AG10803 (cell line): ENCODE data around the gene YBX2.

Source experiments
- DNase-seq: peaks from one replicate; pipeline ENCODE4 v3.0.0; 2010; ENCODE audit warnings: low read depth
- H3K4me3 ChIP-seq: 2 replicates; pipeline ENCODE4 v1.5.1; 2011; ENCODE audit warnings: mild to moderate bottlenecking, low read length, control low read depth
- CTCF ChIP-seq: conservative IDR thresholded peaks from 2 replicates; pipeline ENCODE4 v1.5.1; 2011; ENCODE audit warnings: mild to moderate bottlenecking, low read length, control low read depth, inconsistent platforms

Gene YBX2

GRCh38 chr17:7239091-7240027 lies 55.1 kb downstream of the YBX2 start, which contains the start of gene PHF23:
PHF23 (minus strand) TSS chr17:7239457; CDS start chr17:7239279, 178 bp downstream.
- no peak for TF ChIP-seq CTCF
- peak within 1 kb of the TSS; percentile 100 for H3K4me3 ChIP-seq
- peak; percentile 99 for DNase-seq

GRCh38 chr17:7238420-7239090 lies 55.9 kb downstream of the YBX2 start:
- H3K4me3 ChIP-seq, result peak overlapping the region; percentile 94
- no peak for TF ChIP-seq CTCF
- peak; percentile 42 for DNase-seq
